ENCODE results near the gene NHSL1.

GRCh38 chr6:138535728-138536455, 36.6 kb upstream of the NHSL1 start:
- TF ChIP-seq, protein P1, sequence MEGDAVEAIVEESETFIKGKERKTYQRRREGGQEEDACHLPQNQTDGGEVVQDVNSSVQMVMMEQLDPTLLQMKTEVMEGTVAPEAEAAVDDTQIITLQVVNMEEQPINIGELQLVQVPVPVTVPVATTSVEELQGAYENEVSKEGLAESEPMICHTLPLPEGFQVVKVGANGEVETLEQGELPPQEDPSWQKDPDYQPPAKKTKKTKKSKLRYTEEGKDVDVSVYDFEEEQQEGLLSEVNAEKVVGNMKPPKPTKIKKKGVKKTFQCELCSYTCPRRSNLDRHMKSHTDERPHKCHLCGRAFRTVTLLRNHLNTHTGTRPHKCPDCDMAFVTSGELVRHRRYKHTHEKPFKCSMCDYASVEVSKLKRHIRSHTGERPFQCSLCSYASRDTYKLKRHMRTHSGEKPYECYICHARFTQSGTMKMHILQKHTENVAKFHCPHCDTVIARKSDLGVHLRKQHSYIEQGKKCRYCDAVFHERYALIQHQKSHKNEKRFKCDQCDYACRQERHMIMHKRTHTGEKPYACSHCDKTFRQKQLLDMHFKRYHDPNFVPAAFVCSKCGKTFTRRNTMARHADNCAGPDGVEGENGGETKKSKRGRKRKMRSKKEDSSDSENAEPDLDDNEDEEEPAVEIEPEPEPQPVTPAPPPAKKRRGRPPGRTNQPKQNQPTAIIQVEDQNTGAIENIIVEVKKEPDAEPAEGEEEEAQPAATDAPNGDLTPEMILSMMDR (IDR thresholded peaks at IDR 0.05): no peak
- no peak for TF ChIP-seq POLR2A (IDR thresholded peaks at IDR 0.05)

All from ovary (tissue), 3 donors.